GM12801 (cell line): ENCODE measurements around the gene PRKCE.

ENCODE experiments used
- TF ChIP-seq, protein P1 (sequence below): IDR thresholded peaks from one replicate; pipeline ENCODE4 v1.5.1; 2011; ENCODE audit warnings: control low read depth; ENCODE audit not compliant: insufficient read length; ENCODE audit errors: extremely low read depth

PRKCE gene

DNA sequence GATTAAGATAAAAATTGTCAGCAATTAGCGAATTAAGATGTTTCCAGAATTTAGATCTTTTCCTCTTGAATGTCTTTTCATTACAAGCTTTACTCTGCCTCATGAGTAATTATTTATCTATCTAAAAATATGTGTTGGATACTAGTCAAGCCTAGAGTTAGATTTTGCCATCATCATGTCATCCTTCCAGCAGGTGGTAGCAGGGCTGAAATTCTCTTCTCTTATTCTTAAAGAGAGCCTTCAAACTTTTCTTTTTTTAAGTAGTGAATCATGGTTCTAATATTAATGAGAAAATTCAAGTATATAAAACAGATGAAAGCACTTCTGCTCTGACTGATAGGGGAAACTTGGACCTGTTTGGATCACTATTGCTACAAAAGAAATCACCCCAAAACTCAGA, 405.1 kb downstream of the PRKCE start:
- TF ChIP-seq, protein P1, sequence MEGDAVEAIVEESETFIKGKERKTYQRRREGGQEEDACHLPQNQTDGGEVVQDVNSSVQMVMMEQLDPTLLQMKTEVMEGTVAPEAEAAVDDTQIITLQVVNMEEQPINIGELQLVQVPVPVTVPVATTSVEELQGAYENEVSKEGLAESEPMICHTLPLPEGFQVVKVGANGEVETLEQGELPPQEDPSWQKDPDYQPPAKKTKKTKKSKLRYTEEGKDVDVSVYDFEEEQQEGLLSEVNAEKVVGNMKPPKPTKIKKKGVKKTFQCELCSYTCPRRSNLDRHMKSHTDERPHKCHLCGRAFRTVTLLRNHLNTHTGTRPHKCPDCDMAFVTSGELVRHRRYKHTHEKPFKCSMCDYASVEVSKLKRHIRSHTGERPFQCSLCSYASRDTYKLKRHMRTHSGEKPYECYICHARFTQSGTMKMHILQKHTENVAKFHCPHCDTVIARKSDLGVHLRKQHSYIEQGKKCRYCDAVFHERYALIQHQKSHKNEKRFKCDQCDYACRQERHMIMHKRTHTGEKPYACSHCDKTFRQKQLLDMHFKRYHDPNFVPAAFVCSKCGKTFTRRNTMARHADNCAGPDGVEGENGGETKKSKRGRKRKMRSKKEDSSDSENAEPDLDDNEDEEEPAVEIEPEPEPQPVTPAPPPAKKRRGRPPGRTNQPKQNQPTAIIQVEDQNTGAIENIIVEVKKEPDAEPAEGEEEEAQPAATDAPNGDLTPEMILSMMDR: no peak

DNA sequence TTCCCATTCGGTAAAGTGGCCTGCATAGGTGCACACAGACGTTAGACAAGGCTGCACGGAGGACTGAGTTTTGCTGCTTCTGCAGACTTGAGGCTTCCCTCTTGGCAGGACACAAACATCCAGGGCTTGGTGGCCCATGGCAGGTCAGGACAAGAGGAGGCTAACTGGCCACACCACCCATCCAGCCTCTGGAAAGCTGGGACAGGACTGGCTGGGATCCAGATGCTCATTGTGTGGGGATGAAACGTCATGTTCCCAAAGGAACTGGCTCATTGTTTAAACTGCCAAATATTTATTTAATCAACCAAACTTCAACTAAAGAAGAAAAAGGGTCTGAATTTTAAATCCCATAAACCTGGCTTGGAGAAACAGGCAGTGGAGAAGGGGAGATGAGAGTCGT, 406.7 kb downstream of the PRKCE start:
- TF ChIP-seq, protein P1: no peak

DNA sequence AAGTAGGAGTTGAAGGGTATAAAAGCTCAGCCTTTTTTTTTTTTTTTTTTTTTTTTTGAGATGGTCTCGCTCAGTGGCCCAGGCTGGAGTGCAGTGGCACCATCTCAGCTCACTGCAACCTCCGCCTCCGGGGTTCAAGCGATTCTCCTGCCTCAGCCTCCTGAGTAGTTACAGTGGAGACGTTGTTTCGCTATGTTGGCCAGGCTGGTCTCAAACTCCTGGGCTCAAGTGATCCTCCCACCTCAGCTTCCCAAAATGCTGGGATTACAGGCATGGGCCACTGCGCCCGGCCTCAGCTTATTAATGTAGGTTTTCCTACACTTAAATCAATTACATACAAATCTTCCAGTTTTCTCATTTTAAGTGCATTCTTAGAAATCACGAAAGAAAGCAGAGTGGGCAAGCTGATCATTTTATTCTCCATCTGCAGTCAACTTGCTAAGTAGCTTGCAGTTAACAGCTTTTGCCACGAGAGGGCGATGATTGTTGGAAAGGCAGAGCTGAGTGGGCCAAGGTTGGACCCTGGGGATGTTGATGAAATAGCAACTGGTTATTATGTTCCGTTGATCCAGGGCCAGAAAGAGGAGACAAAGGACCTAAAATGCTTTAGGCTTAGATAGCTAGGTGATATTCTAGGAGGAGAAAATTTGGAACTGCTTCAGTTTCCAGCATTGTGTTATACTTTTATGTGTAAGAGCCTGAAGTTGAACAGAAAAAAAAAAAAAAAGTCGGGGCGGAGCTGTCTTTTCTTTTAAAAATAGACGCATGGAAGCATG, 411.4 kb downstream of the PRKCE start:
- TF ChIP-seq, protein P1: peak; percentile 71

DNA sequence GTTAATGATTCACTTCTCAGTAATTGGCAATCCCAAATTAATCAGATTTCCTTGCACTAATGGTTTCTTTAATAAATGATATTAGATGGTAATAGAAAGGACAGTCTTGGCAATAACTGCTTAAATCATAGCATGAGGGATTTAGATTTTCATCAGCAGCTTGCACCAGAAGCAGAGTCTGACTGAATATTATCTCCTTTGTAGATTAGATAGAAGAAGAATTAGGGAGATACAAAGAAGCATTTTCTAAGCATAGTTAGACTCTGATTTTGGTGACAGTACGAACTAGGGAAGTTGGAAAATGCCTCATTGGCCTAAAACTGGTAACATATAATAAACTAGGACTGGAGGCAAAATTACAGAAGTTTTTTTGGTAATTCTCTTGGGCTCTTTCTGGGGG, 412.9 kb downstream of the PRKCE start:
- TF ChIP-seq, protein P1: no peak

DNA sequence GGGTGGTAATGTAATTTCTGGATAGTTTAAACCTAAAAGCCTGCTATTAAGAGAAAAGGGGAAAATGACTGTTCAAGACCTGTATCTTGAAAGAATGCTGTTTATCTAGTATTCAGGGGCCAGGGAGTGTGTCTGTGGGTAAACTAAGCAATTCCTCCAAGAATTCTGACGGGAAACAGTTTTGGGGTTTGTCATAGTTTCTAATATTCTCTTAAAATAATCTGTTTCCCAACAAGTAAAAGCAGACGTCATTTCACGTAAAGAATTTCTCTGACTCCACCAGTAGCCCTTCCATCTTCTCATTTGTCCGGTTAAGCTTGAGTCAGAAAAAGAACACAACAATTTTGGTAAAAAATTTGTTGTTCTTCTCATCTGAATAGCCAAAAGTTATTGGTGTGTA, 413.7 kb downstream of the PRKCE start:
- TF ChIP-seq, protein P1: no peak

DNA sequence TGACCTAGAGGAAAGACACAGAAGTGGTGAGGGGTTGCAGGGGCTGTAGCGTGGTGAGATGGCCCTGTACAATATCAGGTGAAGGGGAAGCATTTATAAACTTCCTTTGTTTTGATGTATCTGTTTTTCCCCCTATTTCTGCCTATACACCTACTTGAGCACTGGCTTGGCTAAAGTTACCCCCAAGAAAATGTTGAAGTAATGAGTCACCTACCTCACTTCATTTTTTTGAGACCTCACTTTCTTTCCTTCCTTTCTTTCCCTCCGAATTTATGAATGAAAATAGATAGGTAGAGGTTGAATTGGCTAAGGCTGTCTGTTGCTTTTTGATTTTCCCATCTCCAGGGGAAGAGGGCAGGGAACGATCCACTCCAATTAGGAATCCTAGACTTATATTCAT, 414.6 kb downstream of the PRKCE start:
- TF ChIP-seq, protein P1: no peak

DNA sequence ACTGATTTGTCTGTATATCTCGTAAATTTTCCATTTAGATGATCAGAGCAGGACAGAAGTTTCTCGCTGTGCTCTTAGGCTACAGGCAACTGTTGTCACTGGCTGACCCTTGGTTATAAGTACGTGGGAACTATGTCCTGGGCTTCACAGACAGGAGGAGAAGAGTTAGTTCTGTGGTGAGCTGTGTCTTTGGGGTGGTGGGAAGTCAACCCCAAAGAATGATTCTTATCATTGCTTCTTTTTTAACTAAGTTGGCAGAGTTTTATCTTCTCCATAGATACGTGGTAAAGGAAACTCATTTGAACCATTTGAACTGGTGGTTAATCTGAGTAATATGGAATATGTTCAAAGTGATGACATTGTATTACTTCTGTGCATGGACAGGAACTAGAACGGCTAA, 415.1 kb downstream of the PRKCE start:
- TF ChIP-seq, protein P1: no peak
